HG03097 (cell line): ENCODE data around the gene MTG2.

Experiments
- ATAC-seq: cut with Tn5 transposase; IDR thresholded peaks from one replicate; pipeline ENCODE4 v1.9.1; 2021; ENCODE audit not compliant: unreplicated experiment, low FRiP score

The MTG2 gene

GRCh38 chr20:62243906-62244515, 61.2 kb downstream of the MTG2 start:
- ATAC-seq, result no peak

DNA sequence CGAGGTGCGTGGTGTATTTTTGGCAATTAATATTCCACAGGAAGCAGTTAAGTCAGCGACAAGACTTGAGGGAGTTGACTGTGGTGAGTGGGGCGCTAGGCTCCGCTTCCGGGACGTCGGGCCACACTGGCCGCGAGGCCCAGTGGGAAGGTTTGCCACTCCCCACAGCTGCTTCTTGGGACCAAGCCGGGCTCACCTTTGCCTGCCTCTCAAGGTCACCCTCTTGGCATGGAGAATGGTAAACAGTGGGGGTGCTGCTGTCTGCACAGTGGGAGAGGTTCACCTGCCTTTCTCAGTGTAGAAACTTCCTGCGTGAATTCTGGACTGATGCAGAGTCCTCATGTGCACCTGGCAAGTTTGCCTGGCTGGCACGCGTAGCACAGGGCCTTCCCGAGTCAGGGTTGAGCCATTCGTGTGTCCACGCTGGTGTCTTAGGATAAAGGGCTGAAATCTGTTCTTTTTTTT, 61.8 kb downstream of the MTG2 start:
- ATAC-seq, result no peak

GRCh38 chr20:62245911-62246280, 63.1 kb downstream of the MTG2 start:
- ATAC-seq, result no peak

DNA sequence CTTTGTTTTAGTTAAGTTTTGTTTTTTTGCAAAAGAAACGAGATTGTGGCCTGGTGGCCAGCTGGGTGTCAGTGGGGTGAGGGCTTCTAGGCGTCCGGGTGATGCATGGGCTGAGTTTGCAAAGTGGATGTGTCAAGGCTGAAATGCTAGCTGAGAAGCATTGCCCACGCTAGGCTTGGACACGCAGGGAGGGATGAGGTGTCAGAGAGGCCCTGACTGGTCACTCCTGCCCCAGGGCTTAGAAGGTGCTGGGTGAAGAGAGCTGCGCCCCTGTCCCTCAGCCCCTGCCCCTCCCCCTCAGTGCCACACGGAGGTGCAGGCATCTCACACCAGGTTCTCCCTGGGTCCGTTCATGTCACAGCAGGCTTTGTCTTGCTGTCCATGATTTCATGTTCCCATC, 63.6 kb downstream of the MTG2 start:
- ATAC-seq, result no peak

DNA sequence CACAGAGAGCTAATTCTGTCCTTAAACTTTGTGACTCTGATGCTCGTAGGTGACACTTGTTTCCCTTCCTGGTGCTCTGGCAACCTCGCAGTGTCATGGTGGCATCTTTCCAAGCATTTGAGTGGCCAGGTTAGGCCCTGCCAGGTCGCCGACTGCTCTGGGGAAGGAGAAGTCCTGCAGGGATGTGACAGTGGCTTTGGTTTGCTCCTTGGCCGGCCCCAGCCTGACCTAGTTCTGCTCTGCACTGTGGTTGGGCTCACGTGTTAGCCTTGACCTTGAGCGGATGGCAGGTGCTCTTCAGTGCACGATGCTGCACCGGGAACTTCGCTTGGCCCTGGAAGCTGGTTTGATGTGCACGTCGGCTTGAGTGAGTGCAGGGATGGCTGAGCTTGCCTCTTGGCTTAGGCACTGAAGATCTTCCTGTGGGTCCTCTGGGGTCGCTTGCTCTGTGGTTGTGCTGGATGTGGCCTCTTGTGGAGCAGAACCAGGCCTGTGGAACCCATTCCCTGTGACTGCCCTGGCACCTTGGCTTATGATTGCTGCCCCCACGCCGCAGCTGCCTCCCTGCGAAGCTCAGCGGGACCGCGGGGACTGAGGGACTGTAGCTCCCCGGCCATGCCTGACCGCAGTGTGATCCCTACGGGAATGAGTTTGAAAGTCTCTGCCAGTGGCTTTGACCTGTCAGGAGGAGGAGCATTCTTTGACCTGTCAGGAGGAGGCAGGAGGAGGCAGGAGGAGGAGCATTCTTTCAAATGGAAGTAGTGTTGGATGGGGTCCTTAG, 64.2 kb downstream of the MTG2 start:
- no peak for ATAC-seq

GRCh38 chr20:62248890-62249560, 66.2 kb downstream of the MTG2 start:
- ATAC-seq, result no peak

DNA sequence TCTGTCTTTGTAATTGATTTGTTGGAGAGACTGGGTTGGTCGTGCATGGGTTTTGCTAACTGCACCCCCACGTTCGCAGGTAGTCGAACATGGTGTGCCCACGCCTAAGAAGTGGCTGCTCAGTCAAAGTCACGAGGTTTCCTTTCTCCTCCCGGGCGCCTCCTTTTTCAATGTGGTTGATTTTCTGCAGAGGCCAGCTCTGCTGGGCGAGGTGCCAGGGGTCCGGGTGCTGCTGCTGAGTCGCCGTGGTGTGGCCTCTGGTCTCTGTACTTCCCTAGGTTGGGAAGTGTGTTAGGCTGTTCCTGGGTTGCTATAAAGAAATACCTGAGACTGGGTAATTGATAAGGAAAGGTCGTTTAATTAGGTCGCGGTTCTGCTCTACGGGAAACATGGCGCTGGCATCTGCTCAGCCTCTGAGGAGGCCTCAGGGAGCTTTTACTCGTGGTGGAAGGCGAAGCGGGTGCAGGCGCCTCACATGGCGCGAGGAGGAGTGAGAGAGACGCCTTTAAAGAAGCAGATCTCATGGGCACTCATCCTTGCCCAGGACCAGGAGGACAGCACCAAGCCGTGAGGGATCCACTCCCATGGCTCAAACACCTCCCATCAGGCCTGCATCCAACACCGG, 69.6 kb downstream of the MTG2 start:
- no peak for ATAC-seq
